ENCODE data around the gene LRPAP1.
"Not testable (repeated sequence)": the region's sequence is repeated elsewhere in the genome, so short reads cannot be mapped to it uniquely, and the experiment has no call there.

Gene LRPAP1

GRCh38 chr4:3560465-3560864, 28.2 kb upstream of the LRPAP1 start:
- DNase-seq (ENCODE audit: low read depth): not testable (repeated sequence)

DNA sequence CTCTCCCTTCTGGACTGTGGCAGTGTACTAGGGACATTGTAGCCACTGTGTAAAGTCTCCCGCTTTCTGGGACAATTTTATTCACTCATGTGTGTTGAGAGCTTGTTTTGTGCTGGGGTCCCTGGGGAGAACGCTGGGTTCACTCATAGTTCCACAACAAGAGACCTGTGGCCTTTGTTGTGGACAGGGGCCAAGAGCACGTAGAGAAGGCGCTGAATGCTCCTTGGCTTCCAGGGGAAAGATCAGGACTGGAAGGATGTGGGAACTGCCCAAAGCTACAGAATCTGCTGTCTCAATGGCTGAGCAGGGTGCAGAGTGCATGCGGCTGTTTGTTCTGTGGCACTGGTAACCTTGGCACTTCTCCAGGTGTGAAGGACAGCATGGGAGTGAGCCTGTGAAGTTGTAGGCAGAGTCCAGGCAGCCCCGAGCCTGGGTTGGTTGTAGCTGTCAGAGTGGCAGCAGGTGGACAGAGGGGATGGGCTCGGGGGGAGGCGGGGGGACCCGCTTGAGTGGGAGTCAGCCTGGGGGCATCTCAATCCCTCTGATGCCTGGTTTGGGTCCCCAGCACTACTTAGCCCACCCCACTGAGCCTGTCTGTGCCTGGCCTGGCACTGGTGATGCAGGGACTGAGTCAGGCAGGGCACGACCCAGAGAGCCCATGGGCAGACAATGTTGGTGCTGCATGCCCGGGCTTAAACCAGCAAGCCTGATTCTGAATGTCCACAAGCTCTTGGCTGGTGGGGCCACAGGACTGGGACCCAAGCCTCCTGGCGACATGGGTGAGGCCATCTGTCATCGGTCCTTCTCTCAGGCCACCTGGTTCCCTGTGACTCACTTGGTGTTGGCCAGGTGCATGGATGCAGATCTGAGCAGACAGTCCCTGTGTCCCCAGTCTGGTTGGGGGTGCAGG, 27.4 kb upstream of the LRPAP1 start:
- DNase-seq (ENCODE audit: low read depth): not testable (repeated sequence)

GRCh38 chr4:3558514-3558836, 26.3 kb upstream of the LRPAP1 start:
- DNase-seq (ENCODE audit: low read depth): not testable (repeated sequence)

- not testable (repeated sequence) for DNase-seq (ENCODE audit: low read depth)
These were observed 25.7 kb upstream of the LRPAP1 start for GRCh38 chr4:3557676-3558513.

DNA sequence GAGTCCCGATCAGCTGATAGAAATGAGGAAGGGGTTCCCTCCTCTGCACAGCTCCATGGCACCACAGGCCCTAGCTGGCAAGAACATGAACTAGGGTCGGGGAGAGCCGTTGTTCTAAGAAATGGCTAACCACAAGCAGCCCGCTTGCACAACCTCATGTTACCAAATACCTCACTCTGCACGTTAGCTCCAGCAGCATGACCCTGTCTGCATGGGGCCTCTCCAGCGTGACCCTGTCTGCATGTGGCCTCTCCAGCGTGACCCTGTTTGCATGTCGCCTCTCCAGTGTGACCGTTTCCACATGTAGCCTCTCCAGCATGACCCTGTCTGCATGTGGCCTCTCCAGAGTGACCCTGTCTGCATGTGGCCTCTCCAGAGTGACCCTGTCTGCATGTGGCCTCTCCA, 24.9 kb upstream of the LRPAP1 start:
- peak; percentile 42 for DNase-seq (ENCODE audit: low read depth)

GRCh38 chr4:3556244-3556867, 24.1 kb upstream of the LRPAP1 start:
- DNase-seq (ENCODE audit: low read depth): not testable (repeated sequence)

DNA sequence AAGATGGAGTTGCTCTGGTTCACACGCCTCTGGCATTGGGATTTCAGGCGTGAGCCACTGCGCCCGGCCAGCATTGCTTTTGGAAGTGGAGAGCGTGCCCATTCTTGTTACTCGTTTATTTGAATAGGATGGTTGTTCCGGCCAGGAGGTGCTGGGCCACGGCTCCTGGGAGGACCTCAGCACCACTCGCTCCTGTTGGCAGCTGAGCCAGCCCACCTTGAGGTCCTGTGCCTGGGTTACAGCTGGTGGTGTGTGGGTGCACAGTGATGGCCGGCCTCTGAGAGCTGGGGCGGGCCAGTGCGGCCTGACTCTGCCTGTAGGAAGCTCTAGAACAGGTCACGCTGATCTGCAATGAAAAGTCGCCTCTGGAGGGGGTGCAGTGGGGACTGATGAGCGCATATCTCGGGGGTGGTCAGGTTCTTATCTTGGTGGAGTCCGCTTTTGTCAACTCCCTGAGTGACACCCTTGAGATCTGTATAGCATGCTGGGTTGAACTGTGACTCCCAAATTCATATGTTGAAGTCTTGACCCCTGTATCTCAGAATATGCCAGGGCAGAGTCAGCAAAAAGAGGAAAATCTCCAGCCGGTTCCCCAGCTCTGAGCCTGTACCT, 23.3 kb upstream of the LRPAP1 start:
- DNase-seq (ENCODE audit: low read depth): not testable (repeated sequence)

DNA sequence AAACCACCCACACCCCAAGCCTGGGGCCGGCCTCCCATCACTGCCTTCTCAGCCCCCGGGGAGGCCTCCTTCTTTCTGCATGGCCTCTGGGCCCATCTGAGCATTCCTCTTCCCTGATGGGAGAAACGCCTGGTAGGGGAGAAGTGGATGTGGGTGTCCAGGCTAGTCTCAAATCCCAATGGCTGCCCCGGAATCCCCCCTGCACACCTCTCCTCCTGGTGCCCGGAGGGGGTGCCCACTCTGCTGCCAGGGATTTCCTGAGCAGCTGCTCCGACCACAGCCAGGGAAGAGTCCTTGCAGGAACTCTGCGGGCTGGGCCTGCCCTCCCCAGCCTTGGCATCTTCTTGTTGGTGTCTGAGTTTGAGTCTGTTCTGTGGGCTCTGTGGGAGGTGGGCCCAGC, 19.1 kb upstream of the LRPAP1 start:
- DNase-seq (ENCODE audit: low read depth): not testable (repeated sequence)

GRCh38 chr4:3550792-3551325, 18.6 kb upstream of the LRPAP1 start:
- not testable (repeated sequence) for DNase-seq (ENCODE audit: low read depth)

DNA sequence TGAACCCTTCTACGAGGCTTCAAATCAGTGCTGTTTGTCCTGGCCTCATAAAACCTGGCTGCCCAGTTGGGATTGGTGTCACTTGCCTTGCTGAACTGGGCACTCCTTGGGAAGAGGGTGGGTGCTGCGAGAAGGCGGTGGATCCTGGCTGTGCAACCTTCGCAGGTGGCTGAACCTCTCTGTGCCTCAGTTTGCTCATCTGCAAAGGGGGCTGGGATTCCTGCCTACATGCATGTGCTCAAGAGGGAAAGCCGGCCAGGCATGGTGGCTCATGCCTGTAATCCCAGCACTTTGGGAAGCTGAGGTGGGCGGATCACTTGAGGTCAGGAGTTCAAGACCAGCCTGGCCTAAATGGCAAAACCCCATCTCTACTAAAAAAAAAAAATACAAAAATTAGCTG, 17.8 kb upstream of the LRPAP1 start:
- not testable (repeated sequence) for DNase-seq (ENCODE audit: low read depth)

- DNase-seq (ENCODE audit: low read depth): not testable (repeated sequence)
These were observed 17.4 kb upstream of the LRPAP1 start for GRCh38 chr4:3549694-3550001.

- not testable (repeated sequence) for DNase-seq (ENCODE audit: low read depth)
These were observed 16.9 kb upstream of the LRPAP1 start for GRCh38 chr4:3548991-3549693.

GRCh38 chr4:3546721-3547120, 14.5 kb upstream of the LRPAP1 start:
- not testable (repeated sequence) for DNase-seq (ENCODE audit: low read depth)

GRCh38 chr4:3545351-3545750, 13.1 kb upstream of the LRPAP1 start:
- not testable (repeated sequence) for DNase-seq (ENCODE audit: low read depth)

- not testable (repeated sequence) for DNase-seq (ENCODE audit: low read depth)
These were observed 12.2 kb upstream of the LRPAP1 start for GRCh38 chr4:3544259-3545025.

DNA sequence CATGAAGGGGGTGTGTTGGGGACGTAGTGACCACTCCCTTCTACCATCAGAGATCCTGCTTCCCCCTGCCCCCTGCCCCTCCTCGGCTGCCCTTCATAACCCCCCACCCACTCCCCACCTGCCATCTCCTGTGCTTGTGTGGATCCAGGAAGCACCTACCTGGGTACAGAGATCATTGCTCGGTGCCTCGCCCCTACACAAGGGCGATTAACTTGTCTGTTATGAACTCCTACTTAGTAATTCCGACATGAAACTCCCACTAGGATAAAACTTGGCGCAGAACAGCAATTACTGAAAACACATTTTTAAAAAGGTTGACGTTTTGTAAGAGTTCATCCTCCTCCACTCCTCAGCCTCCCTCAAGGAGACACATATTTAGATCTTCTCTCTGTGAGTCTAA, 11.2 kb upstream of the LRPAP1 start:
- DNase-seq (ENCODE audit: low read depth): not testable (repeated sequence)

- not testable (repeated sequence) for DNase-seq (ENCODE audit: low read depth)
These were observed 6.7 kb upstream of the LRPAP1 start for GRCh38 chr4:3538906-3539305.

GRCh38 chr4:3535812-3536211, 3.6 kb upstream of the LRPAP1 start:
- not testable (repeated sequence) for DNase-seq (ENCODE audit: low read depth)

- DNase-seq (ENCODE audit: low read depth): no peak
These were observed 1.2 kb upstream of the LRPAP1 start for GRCh38 chr4:3533423-3533820.

DNA sequence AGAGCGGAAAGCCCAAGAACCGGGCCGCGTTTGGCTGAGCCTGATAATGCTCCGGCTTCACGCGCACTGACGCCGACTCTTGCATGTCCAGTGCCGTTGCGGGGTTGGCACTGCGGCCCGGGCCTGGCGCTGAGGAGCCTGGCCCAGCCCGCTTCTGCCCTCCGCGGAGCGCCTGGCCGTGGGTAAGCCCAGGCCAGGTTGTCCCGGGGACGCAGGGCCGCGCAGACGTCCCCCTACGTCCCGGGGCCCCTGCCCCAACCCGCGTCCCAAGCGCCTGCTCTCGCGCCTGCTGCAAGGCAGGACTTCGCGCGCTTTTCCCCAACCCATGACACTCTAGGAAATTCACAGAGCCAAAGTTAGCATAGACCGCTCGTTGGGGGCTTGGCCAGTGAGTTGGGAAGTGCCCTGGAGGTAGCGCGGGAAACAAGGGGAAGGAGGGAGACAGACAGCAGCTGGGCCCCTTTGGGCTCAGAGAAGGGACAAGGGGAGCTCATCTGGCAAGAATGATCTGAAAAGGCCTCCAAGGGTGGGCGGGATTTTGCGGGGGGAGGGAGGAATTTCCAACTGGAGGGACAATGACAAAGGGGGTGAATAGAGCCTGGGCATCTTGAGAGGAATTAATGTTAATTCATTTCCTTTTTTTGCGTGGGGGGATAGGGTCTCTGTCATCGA, 665 bp upstream of the LRPAP1 start:
- DNase-seq (ENCODE audit: low read depth): no peak
